Measurements from ENCODE around the gene BHLHE41. TPM values are rescaled to one million over a fixed set of nuclear protein-coding genes. Genes with fewer than 3 reads are reported as not detected.

BHLHE41 gene
- total RNA-seq, 5 donors from 2014 or later (not counting 1 experiment from before 2014, with no cell fraction given), result 0.46 to 1.7 (median 1.3) TPM; not detected in 2

GRCh38 chr12:26135571-26135970, 10.7 kb upstream of the BHLHE41 start:
- Histone ChIP-seq H3K4me1 (ENCODE audit: control insufficient read depth in 1 of 2, extremely low read depth in 1 of 2, insufficient read depth in 2 of 2, low read length in 2 of 2) (no peaks in the 10 kb centered on the region), H3K36me3 (ENCODE audit: control insufficient read depth in 2 of 2, extremely low read depth in 1 of 2, insufficient read depth in 1 of 2, low read length in 1 of 2) (no peaks in the 10 kb centered on the region), H3K27ac (ENCODE audit: low read length) (no peak overlapping the region), H3K9me3 (no peaks in the 10 kb centered on the region), H3K27me3 (replicated peaks in 1 of 2; ENCODE audit: control insufficient read depth in 2 of 2, extremely low read depth in 1 of 2, insufficient read depth in 2 of 2, low read length in 1 of 2) (peaks cover 0 to 11% of the 10 kb centered on the region in 2 experiments), H3K4me3 (ENCODE audit: control insufficient read depth in 1 of 2, extremely low read depth in 1 of 2, low read length in 1 of 2) (no peak overlapping the region)
- DNase-seq, result no peak
- H3K36me3 Mint-ChIP-seq, result no peaks in the 10 kb centered on the region
- no peak overlapping the region for H3K4me3 Mint-ChIP-seq
- no peaks in the 10 kb centered on the region for H3K4me1 Mint-ChIP-seq
- no peaks in the 10 kb centered on the region for H3K9me3 Mint-ChIP-seq
- ChIA-PET CTCF (interaction anchor here (0.7 to 1.1 kb wide), 2 partner anchors 14 to 28 kb away, joined by 3 read pairs; no protein-coding TSS in a partner anchor), POLR2A (no interaction called here)
- no peak for ATAC-seq (replicated peaks in 1 of 4)
- no peak overlapping the region for H3K27ac Mint-ChIP-seq
- 80% methylated on average over 1 of the region's 3 CpGs for WGBS (ENCODE audit: insufficient coverage)
- peaks cover 36 to 40% of the 10 kb centered on the region in 2 donors for H3K27me3 Mint-ChIP-seq

GRCh38 chr12:26135010-26135420, 10.2 kb upstream of the BHLHE41 start:
- H3K4me3 ChIP-seq (ENCODE audit: control insufficient read depth in 1 of 2, extremely low read depth in 1 of 2, low read length in 1 of 2), result no peak overlapping the region
- no peaks in the 10 kb centered on the region for H3K4me1 ChIP-seq (ENCODE audit: control insufficient read depth in 1 of 2, extremely low read depth in 1 of 2, insufficient read depth in 2 of 2, low read length in 2 of 2)
- Mint-ChIP-seq H3K27ac (no peak overlapping the region), H3K36me3 (no peaks in the 10 kb centered on the region), H3K27me3 (peaks cover 42% of the 10 kb centered on the region in 2 donors), H3K9me3 (no peaks in the 10 kb centered on the region), H3K4me1 (no peaks in the 10 kb centered on the region), H3K4me3 (no peak overlapping the region)
- H3K27ac ChIP-seq (ENCODE audit: low read length), result no peak overlapping the region
- peaks cover 0 to 11% of the 10 kb centered on the region in 2 experiments for H3K27me3 ChIP-seq (replicated peaks in 1 of 2; ENCODE audit: control insufficient read depth in 2 of 2, extremely low read depth in 1 of 2, insufficient read depth in 2 of 2, low read length in 1 of 2)
- no peaks in the 10 kb centered on the region for H3K36me3 ChIP-seq (ENCODE audit: control insufficient read depth in 2 of 2, extremely low read depth in 1 of 2, insufficient read depth in 1 of 2, low read length in 1 of 2)
- DNase-seq, result no peak
- no peak for ATAC-seq (replicated peaks in 1 of 4)
- CTCF ChIA-PET, result interaction anchor here in 1 of 2 donors (1.1 kb wide), 1 partner anchor 13 kb away, joined by 3 read pairs; no protein-coding TSS in a partner anchor
- H3K9me3 ChIP-seq, result no peaks in the 10 kb centered on the region
- 67% methylated on average over 5 of the region's 5 CpGs for WGBS (ENCODE audit: insufficient coverage)
- POLR2A ChIA-PET, result no interaction called here

- no peaks in the 10 kb centered on the region for H3K4me1 Mint-ChIP-seq
- no peaks in the 10 kb centered on the region for H3K9me3 ChIP-seq
- POLR2A ChIA-PET, result no interaction called here
- H3K4me3 Mint-ChIP-seq, result no peak overlapping the region
- no peaks in the 10 kb centered on the region for H3K36me3 Mint-ChIP-seq
- DNase-seq (no peak), ATAC-seq (replicated peaks in 1 of 4) (no peak)
- no peaks in the 10 kb centered on the region for H3K36me3 ChIP-seq (ENCODE audit: control insufficient read depth in 2 of 2, extremely low read depth in 1 of 2, insufficient read depth in 1 of 2, low read length in 1 of 2)
- no peaks in the 10 kb centered on the region for H3K4me1 ChIP-seq (ENCODE audit: control insufficient read depth in 1 of 2, extremely low read depth in 1 of 2, insufficient read depth in 2 of 2, low read length in 2 of 2)
- H3K9me3 Mint-ChIP-seq, result no peaks in the 10 kb centered on the region
- H3K4me3 ChIP-seq (ENCODE audit: control insufficient read depth in 1 of 2, extremely low read depth in 1 of 2, low read length in 1 of 2), result no peak overlapping the region
- CTCF ChIA-PET, result no interaction called here
- H3K27me3 Mint-ChIP-seq, result peaks cover 46% of the 10 kb centered on the region in 2 donors
- H3K27ac Mint-ChIP-seq, result no peak overlapping the region
- H3K27ac ChIP-seq (ENCODE audit: low read length), result no peak overlapping the region
- H3K27me3 ChIP-seq (replicated peaks in 1 of 2; ENCODE audit: control insufficient read depth in 2 of 2, extremely low read depth in 1 of 2, insufficient read depth in 2 of 2, low read length in 1 of 2), result peaks cover 0 to 13% of the 10 kb centered on the region in 2 experiments
These were observed 9.7 kb upstream of the BHLHE41 start for GRCh38 chr12:26134540-26134939.

- no peaks in the 10 kb centered on the region for H3K4me1 ChIP-seq (ENCODE audit: control insufficient read depth in 1 of 2, extremely low read depth in 1 of 2, insufficient read depth in 2 of 2, low read length in 2 of 2)
- no peak overlapping the region for H3K27ac ChIP-seq (ENCODE audit: low read length)
- no peak overlapping the region for H3K27ac Mint-ChIP-seq
- DNase-seq, result no peak
- H3K9me3 ChIP-seq, result no peaks in the 10 kb centered on the region
- POLR2A ChIA-PET, result no interaction called here
- CTCF ChIA-PET, result no interaction called here
- H3K36me3 ChIP-seq (ENCODE audit: control insufficient read depth in 2 of 2, extremely low read depth in 1 of 2, insufficient read depth in 1 of 2, low read length in 1 of 2), result no peaks in the 10 kb centered on the region
- peaks cover 51 to 54% of the 10 kb centered on the region in 2 donors for H3K27me3 Mint-ChIP-seq
- no peak overlapping the region for H3K4me3 ChIP-seq (ENCODE audit: control insufficient read depth in 1 of 2, extremely low read depth in 1 of 2, low read length in 1 of 2)
- no peaks in the 10 kb centered on the region for H3K36me3 Mint-ChIP-seq
- H3K4me1 Mint-ChIP-seq, result no peaks in the 10 kb centered on the region
- H3K9me3 Mint-ChIP-seq, result no peaks in the 10 kb centered on the region
- no peak overlapping the region for H3K4me3 Mint-ChIP-seq
- peaks cover 3 to 13% of the 10 kb centered on the region in 2 experiments for H3K27me3 ChIP-seq (replicated peaks in 1 of 2; ENCODE audit: control insufficient read depth in 2 of 2, extremely low read depth in 1 of 2, insufficient read depth in 2 of 2, low read length in 1 of 2)
- ATAC-seq (replicated peaks in 1 of 4), result no peak
These were observed 8.7 kb upstream of the BHLHE41 start for GRCh38 chr12:26133521-26133920.

- Histone ChIP-seq H3K4me1 (ENCODE audit: control insufficient read depth in 1 of 2, extremely low read depth in 1 of 2, insufficient read depth in 2 of 2, low read length in 2 of 2) (no peaks in the 10 kb centered on the region), H3K27me3 (replicated peaks in 1 of 2; ENCODE audit: control insufficient read depth in 2 of 2, extremely low read depth in 1 of 2, insufficient read depth in 2 of 2, low read length in 1 of 2) (peaks cover 8 to 16% of the 10 kb centered on the region in 2 experiments), H3K4me3 (ENCODE audit: control insufficient read depth in 1 of 2, extremely low read depth in 1 of 2, low read length in 1 of 2) (no peak overlapping the region), H3K9me3 (no peaks in the 10 kb centered on the region), H3K36me3 (ENCODE audit: control insufficient read depth in 2 of 2, extremely low read depth in 1 of 2, insufficient read depth in 1 of 2, low read length in 1 of 2) (no peaks in the 10 kb centered on the region), H3K27ac (ENCODE audit: low read length) (no peak overlapping the region)
- Mint-ChIP-seq H3K27ac (no peak overlapping the region), H3K4me1 (no peaks in the 10 kb centered on the region), H3K4me3 (no peak overlapping the region), H3K9me3 (no peaks in the 10 kb centered on the region), H3K36me3 (no peaks in the 10 kb centered on the region), H3K27me3 (peaks cover 56 to 58% of the 10 kb centered on the region in 2 donors)
- ATAC-seq (replicated peaks in 1 of 4) (no peak), DNase-seq (no peak)
- ChIA-PET POLR2A (interaction anchor here in 1 of 2 donors (0.5 kb wide), 1 partner anchor 1367 kb away, joined by 3 read pairs; no protein-coding TSS in a partner anchor), CTCF (no interaction called here)
- 50% methylated on average over 1 of the region's 1 CpG for WGBS (ENCODE audit: insufficient coverage)
These were observed 8.0 kb upstream of the BHLHE41 start for GRCh38 chr12:26132866-26133265.

GRCh38 chr12:26131936-26132335, 7.1 kb upstream of the BHLHE41 start:
- ATAC-seq (replicated peaks in 1 of 4) (no peak), DNase-seq (no peak)
- Histone ChIP-seq H3K9me3 (no peaks in the 10 kb centered on the region), H3K4me1 (ENCODE audit: control insufficient read depth in 1 of 2, extremely low read depth in 1 of 2, insufficient read depth in 2 of 2, low read length in 2 of 2) (no peaks in the 10 kb centered on the region), H3K27me3 (replicated peaks in 1 of 2; ENCODE audit: control insufficient read depth in 2 of 2, extremely low read depth in 1 of 2, insufficient read depth in 2 of 2, low read length in 1 of 2) (peaks cover 17% of the 10 kb centered on the region in 2 experiments), H3K4me3 (ENCODE audit: control insufficient read depth in 1 of 2, extremely low read depth in 1 of 2, low read length in 1 of 2) (no peak overlapping the region), H3K27ac (ENCODE audit: low read length) (no peak overlapping the region), H3K36me3 (ENCODE audit: control insufficient read depth in 2 of 2, extremely low read depth in 1 of 2, insufficient read depth in 1 of 2, low read length in 1 of 2) (no peaks in the 10 kb centered on the region)
- H3K27ac Mint-ChIP-seq, result no peak overlapping the region
- ChIA-PET POLR2A (no interaction called here), CTCF (no interaction called here)
- no peak overlapping the region for H3K4me3 Mint-ChIP-seq
- peaks cover 64 to 68% of the 10 kb centered on the region in 2 donors for H3K27me3 Mint-ChIP-seq
- no CpG with 5 or more reads among the region's 1 CpG for WGBS (ENCODE audit: insufficient coverage)
- H3K36me3 Mint-ChIP-seq, result no peaks in the 10 kb centered on the region
- peaks cover 0 to 6% (median 2%) of the 10 kb centered on the region in 3 donors for H3K4me1 Mint-ChIP-seq
- H3K9me3 Mint-ChIP-seq, result no peaks in the 10 kb centered on the region

- Histone ChIP-seq H3K27ac (ENCODE audit: low read length) (no peak overlapping the region), H3K27me3 (replicated peaks in 1 of 2; ENCODE audit: control insufficient read depth in 2 of 2, extremely low read depth in 1 of 2, insufficient read depth in 2 of 2, low read length in 1 of 2) (peaks cover 18 to 27% of the 10 kb centered on the region in 2 experiments), H3K9me3 (no peaks in the 10 kb centered on the region), H3K4me1 (ENCODE audit: control insufficient read depth in 1 of 2, extremely low read depth in 1 of 2, insufficient read depth in 2 of 2, low read length in 2 of 2) (peaks cover 3 to 9% of the 10 kb centered on the region in 2 experiments), H3K4me3 (ENCODE audit: control insufficient read depth in 1 of 2, extremely low read depth in 1 of 2, low read length in 1 of 2) (no peak overlapping the region), H3K36me3 (ENCODE audit: control insufficient read depth in 2 of 2, extremely low read depth in 1 of 2, insufficient read depth in 1 of 2, low read length in 1 of 2) (no peaks in the 10 kb centered on the region)
- ChIA-PET POLR2A (no interaction called here), CTCF (no interaction called here)
- no peak for DNase-seq
- Mint-ChIP-seq H3K36me3 (no peaks in the 10 kb centered on the region), H3K27ac (no peak overlapping the region), H3K4me3 (no peak overlapping the region), H3K4me1 (peaks cover 0 to 16% (median 9%) of the 10 kb centered on the region in 3 donors), H3K9me3 (no peaks in the 10 kb centered on the region), H3K27me3 (peaks cover 71 to 74% of the 10 kb centered on the region in 2 donors)
- no peak for ATAC-seq (replicated peaks in 1 of 4)
- no CpG with 5 or more reads among the region's 3 CpGs for WGBS (ENCODE audit: insufficient coverage)
These were observed 5.9 kb upstream of the BHLHE41 start for GRCh38 chr12:26130728-26131127.

Data from T-cell (primary cell).